ENCODE measurements around the gene RABGAP1L.

Gene RABGAP1L

DNA sequence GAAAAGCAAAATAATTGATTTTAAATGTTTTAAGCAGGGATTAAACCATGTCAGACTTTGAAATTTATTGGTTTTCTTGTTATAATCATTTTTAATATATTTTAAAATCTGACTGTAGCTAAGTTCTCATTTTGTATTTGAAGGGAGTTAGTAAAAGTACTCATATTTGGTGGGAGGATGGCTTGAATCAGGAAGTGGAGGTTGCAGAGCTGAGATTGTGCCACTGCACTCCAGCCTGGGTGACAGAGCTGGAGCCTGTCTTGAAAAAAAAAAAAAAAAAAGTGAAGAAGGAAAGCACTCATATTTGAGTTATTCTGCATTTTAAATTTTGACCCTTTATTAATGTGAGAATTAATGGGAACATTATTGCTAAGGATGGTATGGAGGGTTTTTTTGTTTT is 106.0 kb downstream of the RABGAP1L start:
- TF ChIP-seq, protein P1, sequence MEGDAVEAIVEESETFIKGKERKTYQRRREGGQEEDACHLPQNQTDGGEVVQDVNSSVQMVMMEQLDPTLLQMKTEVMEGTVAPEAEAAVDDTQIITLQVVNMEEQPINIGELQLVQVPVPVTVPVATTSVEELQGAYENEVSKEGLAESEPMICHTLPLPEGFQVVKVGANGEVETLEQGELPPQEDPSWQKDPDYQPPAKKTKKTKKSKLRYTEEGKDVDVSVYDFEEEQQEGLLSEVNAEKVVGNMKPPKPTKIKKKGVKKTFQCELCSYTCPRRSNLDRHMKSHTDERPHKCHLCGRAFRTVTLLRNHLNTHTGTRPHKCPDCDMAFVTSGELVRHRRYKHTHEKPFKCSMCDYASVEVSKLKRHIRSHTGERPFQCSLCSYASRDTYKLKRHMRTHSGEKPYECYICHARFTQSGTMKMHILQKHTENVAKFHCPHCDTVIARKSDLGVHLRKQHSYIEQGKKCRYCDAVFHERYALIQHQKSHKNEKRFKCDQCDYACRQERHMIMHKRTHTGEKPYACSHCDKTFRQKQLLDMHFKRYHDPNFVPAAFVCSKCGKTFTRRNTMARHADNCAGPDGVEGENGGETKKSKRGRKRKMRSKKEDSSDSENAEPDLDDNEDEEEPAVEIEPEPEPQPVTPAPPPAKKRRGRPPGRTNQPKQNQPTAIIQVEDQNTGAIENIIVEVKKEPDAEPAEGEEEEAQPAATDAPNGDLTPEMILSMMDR (IDR thresholded peaks at IDR 0.05), result no peak
- no peak for DNase-seq (ENCODE audit: low spot score)
- Histone ChIP-seq H3K4me3 (no peak overlapping the region), H3K27ac (no peak overlapping the region)

DNA sequence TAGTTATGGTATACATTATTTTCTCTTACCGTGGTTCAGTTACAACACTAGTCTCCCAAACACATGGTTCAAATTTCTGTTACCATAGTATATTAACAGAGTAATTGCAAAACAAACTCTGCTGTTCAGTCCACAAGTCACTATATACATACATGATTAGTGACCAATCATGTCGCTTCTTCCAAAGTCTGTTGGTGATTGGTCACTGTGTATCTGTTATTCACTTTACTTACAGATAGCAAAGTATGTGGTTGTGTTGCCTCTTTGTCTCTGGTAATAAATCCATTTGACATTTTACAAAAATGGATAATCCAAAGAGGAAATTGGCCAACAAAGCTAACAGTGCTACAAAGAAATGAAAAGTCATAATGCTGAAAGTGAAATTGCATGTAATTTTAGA is 107.2 kb downstream of the RABGAP1L start:
- no peak overlapping the region for H3K27ac ChIP-seq
- DNase-seq (ENCODE audit: low spot score), result no peak

DNA sequence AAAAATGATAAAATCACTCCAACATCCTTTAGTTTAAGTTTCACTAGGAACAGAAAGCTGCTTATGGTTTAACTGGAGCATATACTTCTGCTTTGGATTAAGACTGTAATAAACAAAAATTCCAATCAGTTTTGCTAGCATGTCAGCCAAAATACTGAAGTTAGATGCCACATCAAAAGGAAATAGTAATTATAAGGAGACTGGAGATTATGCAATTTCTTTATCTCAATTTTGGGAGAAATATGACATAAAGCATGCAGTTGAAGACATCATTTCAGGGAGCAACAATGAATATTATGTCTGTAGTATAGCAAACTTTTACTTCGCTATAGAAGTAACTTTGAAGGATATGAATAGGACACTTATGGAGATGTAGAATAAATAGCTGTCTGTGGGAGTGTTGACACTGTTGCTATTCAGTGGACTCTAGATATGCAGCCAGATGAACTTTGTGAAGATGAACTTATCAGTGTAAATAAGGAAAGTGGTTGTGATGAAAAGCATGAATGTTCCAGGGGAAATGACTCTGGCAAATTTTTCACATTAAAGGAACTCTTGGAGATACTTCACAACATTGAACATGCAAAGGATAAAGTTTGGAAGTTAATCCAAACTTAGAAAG is 107.8 kb downstream of the RABGAP1L start:
- Histone ChIP-seq H3K27ac (no peak overlapping the region), H3K4me3 (no peak overlapping the region)
- TF ChIP-seq, protein P1 (IDR thresholded peaks at IDR 0.05), result no peak
- DNase-seq (ENCODE audit: low spot score), result no peak

More for the DNA sequence above, 107.2 kb downstream of the RABGAP1L start:
- no peak overlapping the region for H3K4me3 ChIP-seq
- TF ChIP-seq, protein P1 (IDR thresholded peaks at IDR 0.05), result no peak

DNA sequence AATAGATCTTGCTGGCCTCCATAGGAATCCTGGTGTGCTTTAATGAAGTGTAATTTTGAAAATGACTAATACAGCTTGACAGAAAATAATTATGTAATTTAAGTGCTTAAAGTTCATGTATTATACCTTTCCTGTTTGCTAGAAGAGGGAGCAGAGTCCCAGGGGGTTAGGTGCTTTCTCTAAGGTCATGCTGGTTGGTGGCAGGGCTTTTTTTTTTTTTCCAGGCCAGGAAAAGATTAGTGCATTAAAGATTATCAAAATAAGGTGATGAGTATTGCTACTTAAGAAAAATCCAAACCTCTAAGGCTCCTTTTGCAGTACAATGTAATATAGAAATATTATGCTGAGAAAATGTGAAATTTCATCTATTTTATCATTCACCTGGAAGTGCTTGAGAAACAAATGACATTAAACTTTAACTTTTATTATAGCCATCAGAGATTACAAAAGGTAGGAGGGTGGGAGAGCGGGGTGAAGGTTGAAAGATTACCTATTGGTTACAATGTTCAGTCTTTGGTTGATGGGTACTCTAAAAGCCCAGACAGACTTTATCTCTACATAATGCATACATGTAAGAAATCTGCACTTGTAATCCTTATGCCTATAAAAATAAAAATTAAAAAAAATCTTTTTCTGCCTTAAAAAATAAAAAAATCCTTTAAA is 110.8 kb downstream of the RABGAP1L start:
- H3K27ac ChIP-seq, result no peak overlapping the region
- H3K4me3 ChIP-seq, result no peak overlapping the region
- TF ChIP-seq, protein P1 (IDR thresholded peaks at IDR 0.05), result no peak
- DNase-seq (ENCODE audit: low spot score), result no peak

DNA sequence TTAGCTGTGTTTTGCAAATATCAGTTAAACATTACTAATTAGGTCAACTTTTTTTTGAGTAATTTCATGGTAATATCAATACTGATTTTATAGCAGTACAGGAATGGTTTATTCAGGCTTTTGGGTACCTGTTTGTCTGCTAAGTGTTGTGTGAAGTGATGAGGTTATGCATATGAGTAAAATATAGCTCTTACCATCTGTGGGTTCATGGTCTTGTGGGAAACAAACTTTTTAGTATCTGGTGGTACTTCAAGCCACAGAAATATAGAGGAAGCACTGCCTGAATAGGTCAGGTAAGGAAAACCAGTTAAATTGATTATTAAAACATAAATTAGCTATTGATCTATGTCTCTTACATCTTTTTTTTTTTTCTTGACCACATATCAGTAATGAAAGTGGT is 113.9 kb downstream of the RABGAP1L start:
- Histone ChIP-seq H3K4me3 (no peak overlapping the region), H3K27ac (no peak overlapping the region)
- DNase-seq (ENCODE audit: low spot score), result no peak
- TF ChIP-seq, protein P1 (IDR thresholded peaks at IDR 0.05), result no peak

DNA sequence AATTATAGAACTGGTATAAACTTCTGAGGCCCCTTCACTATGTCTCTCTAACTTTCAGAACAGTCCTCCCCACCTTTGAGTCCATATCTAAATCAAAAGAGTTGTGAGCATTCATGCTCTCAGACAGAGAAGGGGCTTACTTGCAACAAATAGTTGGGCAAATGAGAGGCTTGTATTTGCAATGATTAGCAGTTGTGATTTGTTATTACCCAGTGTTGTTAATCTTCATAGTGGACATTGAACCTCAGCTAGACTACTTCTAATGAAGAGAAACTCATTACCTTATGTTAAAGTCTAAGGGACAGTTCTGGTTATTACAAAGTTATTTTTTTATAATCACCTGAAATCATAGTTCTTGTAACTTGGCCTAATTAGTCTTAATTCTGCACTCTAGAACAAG is 114.5 kb downstream of the RABGAP1L start:
- TF ChIP-seq, protein P1 (IDR thresholded peaks at IDR 0.05), result no peak
- H3K4me3 ChIP-seq, result no peak overlapping the region
- no peak overlapping the region for H3K27ac ChIP-seq
- DNase-seq (ENCODE audit: low spot score), result no peak

DNA sequence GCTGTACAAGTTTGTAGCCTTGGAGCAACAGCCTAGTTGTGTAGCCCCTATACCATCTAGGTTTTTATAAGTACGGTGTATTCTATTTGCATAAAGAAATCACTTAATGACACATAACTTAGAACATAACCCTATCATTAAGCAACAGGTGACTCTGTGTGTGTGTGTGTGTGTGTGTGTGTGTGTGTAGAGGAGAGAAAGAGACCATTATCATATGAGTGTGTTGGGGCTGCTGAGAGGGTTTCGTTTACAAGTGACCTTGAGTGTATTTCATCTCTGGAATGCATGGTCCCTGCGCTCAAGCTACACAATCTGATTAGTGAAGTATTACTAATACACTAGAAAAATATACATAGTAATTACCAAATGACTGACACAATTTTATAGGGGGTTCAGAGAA is 115.1 kb downstream of the RABGAP1L start:
- TF ChIP-seq, protein P1 (IDR thresholded peaks at IDR 0.05), result no peak
- no peak overlapping the region for H3K27ac ChIP-seq
- no peak overlapping the region for H3K4me3 ChIP-seq
- no peak for DNase-seq (ENCODE audit: low spot score)

All from coronary artery (tissue), 2 donors.